Adrenal gland (tissue), 12 donors: Measurements from ENCODE around the gene CST7. TPM values are rescaled to one million over a fixed set of nuclear protein-coding genes. Genes with fewer than 3 reads are reported as not detected.
"Not testable (repeated sequence)": the region's sequence is repeated elsewhere in the genome, so short reads cannot be mapped to it uniquely, and the experiment has no call there.

Source experiments
- DNase-seq, 7 donors: peaks; one replicate each; pipeline ENCODE4 v3.0.0-alpha.2; 2019 to 2020
- H3K27ac ChIP-seq, 5 donors: fragments of 200-600 bp; sonication (generic) in 4 of 5; 1 replicate in 3 of 5; 2 replicates in 2 of 5; pipeline versions ENCODE4 v1.5.1 to v1.8.0; 2016 to 2020; ENCODE audit warnings: mild to moderate bottlenecking in 1 of 5
- H3K27me3 ChIP-seq: fragments of 200-600 bp; 2 replicates; pipeline ENCODE4 v1.8.0; 2021
- H3K36me3 ChIP-seq, 2 donors: fragments of 200-600 bp; replicated peaks in 1 of 2; 1 replicate in 1 of 2; 2 replicates in 1 of 2; pipeline versions ENCODE4 v1.5.1 to v1.8.0; 2018 to 2022
- H3K4me1 ChIP-seq, 2 donors: fragments of 200-600 bp; replicated peaks in 1 of 2; 1 replicate in 1 of 2; 2 replicates in 1 of 2; pipeline versions ENCODE4 v1.5.1 to v1.8.0; 2018 to 2021
- H3K4me3 ChIP-seq, 4 donors: fragments of 200-600 bp; sonication (generic) in 3 of 4; one replicate each; pipeline ENCODE4 v1.5.1; 2016 to 2018
- H3K9me3 ChIP-seq, 3 donors: fragments of 200-600 bp; sonication (generic) in 1 of 3; replicated peaks in 1 of 3; 1 replicate in 2 of 3; 2 replicates in 1 of 3; pipeline versions ENCODE4 v1.5.1 to v1.8.0; 2016 to 2021
- CTCF ChIP-seq, 6 experiments: fragments of 450-650 bp in 4 of 6; fragments of 200-600 bp in 2 of 6; sonication (generic) in 1 of 6; IDR thresholded peaks; 1 replicate in 5 of 6; 2 replicates in 1 of 6; pipeline versions ENCODE4 v1.5.1 to v1.8.0; 2016 to 2021; ENCODE audit warnings: antibody characterized with exemption in 6 of 6, mild to moderate bottlenecking in 2 of 6, moderate library complexity in 1 of 6
- POLR2A ChIP-seq, 2 donors: fragments of 450-650 bp; IDR thresholded peaks; one replicate each; pipeline ENCODE4 v1.6.1; 2017; ENCODE audit warnings: antibody characterized with exemption in 2 of 2, mild to moderate bottlenecking in 2 of 2, moderate library complexity in 1 of 2
- WGBS, 4 donors: extraction: QIAGEN DNeasy Blood & Tissue Kit in 2 of 4; methylation state at CpG; one replicate each; pipeline versions ENCODE4 v1.1.5 to v1.1.7; 2013 to 2017; 5-methylcytosine and 5-hydroxymethylcytosine counted together
- intact Hi-C, 2 donors: fragments of 100-400 bp; cut with DNase I; formaldehyde crosslinking; loops; one replicate each; pipeline versions ENCODE4 v1.14.1 to v1.15.0; 2022 to 2023
- polyA plus RNA-seq, 3 donors: library from polyadenylated mRNA; stranded (reverse); fragments of 200-250 nt in 2 of 3; fragments of 350-450 nt in 1 of 3; fragmentation: Illumina TruSeq in 1 of 3; extraction: RNeasy Lipid Tissue Mini Kit (QIAGEN cat#74804) in 1 of 3; gene quantifications; one replicate each; pipeline ENCODE4 v1.2.3, GENCODE V29; 2013 to 2014
- total RNA-seq, 9 donors: library from RNA; depleted of rRNA in 4 of 9; stranded (reverse); fragments of >200 nt in 4 of 9; fragments of 120-200 nt in 1 of 9; fragmentation: NEBNext Ultra II Directional in 1 of 9; extraction: Animal tissue kit (Norgen Biotek cat#: 25700) in 1 of 9; gene quantifications; one replicate each; pipeline versions ENCODE4 v1.1.0 to v1.2.4, GENCODE V29; 2013 to 2023
- donor health status: healthy with polysubstance abuse.
- donor health status: Bipolar disorder and iron deficiency.
- donor health status: DM: yes; HTN: yes; CAD: no.
- donor health status: DM: no; HTN: no; CAD: no.
- donor health status: DM: no; HTN: no; CAD: no.
- donor health status: DM: yes; HTN: yes; CAD: no.

The CST7 gene
- total and polyA plus RNA-seq, 12 donors, result 0.17 to 4.1 (median 0.93) TPM

DNA sequence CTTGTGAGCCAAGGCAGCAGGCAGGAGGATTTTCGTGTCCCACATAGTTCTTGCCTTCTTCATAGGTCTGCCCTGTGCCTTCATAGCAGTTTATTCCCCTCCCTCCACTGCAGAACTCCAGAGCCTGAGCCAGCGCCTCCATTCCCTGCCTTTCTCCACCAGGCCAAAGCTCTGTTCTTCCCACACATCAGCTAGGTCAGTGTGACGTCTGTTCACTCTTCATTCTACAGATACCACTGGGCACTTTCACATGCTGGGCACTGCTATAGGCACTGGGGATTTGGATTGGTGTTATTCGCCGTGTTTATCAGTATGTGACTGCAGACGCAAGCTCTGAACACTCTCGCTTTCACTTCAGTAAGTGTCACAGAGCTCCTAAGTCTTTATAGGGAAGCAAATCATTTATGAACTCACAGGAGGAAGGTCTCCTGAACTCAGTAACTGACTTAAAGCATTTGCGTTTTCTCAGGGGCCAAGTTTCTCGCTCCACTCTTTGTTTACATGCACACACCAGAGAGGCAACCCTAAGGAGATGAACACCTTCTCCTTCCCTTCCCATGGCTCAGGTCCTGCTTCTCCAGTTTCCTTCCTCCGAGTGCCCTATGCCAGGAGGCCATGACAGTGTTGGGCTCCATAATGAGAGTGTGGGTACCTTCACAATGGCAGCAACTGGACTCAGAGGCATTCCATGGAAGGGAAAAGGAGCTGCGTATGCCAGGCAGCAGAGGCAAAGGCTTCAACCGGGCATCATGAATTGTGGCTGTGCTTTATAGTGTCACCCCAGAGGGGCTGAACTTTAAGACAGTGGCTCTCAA is 49.8 kb downstream of the CST7 start:
- no peak overlapping the region for H3K27ac ChIP-seq
- WGBS, 4 donors, result 71 to 81% (median 77%) methylated on average over 12 of the region's 12 CpGs

DNA sequence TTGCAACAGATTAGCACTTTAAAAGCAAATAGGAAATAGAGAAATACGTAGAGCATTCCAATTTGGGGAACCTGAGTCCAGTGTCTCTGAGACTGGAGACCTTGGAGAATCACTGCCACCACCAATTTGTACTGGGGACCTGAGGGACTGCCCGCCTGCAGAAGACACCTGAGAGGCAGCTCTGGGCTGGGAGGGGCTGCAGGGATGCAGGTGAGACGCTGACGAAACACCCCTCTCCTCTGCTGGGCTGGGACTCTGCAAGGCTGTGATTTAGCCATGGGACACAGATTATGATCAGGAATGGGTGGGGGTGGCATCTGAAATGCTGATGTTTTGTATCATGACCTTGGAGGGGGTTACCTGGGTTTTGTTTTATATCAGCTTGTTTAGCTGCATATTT is 50.5 kb downstream of the CST7 start:
- H3K27me3 ChIP-seq, result no peaks in the 10 kb centered on the region
- no peak overlapping the region for H3K27ac ChIP-seq
- WGBS, 4 donors, result 86 to 98% (median 87%) methylated on average over 4 of the region's 4 CpGs
- no peak overlapping the region for H3K4me3 ChIP-seq
- peaks cover 0 to 5% of the 10 kb centered on the region in 2 donors for H3K4me1 ChIP-seq
- DNase-seq, result peak in 3 of 7 donors; percentile 10 to 39 (median 12)
- intact Hi-C loops, result no loop called here
- no peaks in the 10 kb centered on the region for H3K9me3 ChIP-seq
- TF ChIP-seq POLR2A (IDR thresholded peaks at IDR 0.05) (no peak), CTCF (IDR thresholded peaks at IDR 0.05) (no peak)
- H3K36me3 ChIP-seq, result no peaks in the 10 kb centered on the region

More for the DNA sequence above, 49.8 kb downstream of the CST7 start:
- Histone ChIP-seq H3K4me3 (no peak overlapping the region), H3K27me3 (no peaks in the 10 kb centered on the region), H3K4me1 (peaks cover 0 to 8% of the 10 kb centered on the region in 2 donors), H3K9me3 (no peaks in the 10 kb centered on the region), H3K36me3 (no peaks in the 10 kb centered on the region)
- no peak for TF ChIP-seq POLR2A (IDR thresholded peaks at IDR 0.05)
- no peak for TF ChIP-seq CTCF (IDR thresholded peaks at IDR 0.05)
- intact Hi-C loops, result no loop called here
- peak in 3 of 7 donors; percentile 5 to 36 (median 13) for DNase-seq

GRCh38 chr20:25000268-25000801 is 51.3 kb downstream of the CST7 start:
- Histone ChIP-seq H3K4me1 (peaks cover 0 to 5% of the 10 kb centered on the region in 2 donors), H3K4me3 (no peak overlapping the region), H3K9me3 (no peaks in the 10 kb centered on the region), H3K36me3 (no peaks in the 10 kb centered on the region), H3K27ac (peak overlapping the region in 1 of 5 donors; percentile 52), H3K27me3 (no peaks in the 10 kb centered on the region)
- TF ChIP-seq CTCF (IDR thresholded peaks at IDR 0.05) (peak in 1 of 6 experiments; percentile 40), POLR2A (IDR thresholded peaks at IDR 0.05) (no peak)
- intact Hi-C loops, result no loop called here
- WGBS, 4 donors, result 35 to 44% (median 42%) methylated on average over 4 of the region's 4 CpGs
- peak in 6 of 7 donors; percentile 70 to 82 (median 74) for DNase-seq

DNA sequence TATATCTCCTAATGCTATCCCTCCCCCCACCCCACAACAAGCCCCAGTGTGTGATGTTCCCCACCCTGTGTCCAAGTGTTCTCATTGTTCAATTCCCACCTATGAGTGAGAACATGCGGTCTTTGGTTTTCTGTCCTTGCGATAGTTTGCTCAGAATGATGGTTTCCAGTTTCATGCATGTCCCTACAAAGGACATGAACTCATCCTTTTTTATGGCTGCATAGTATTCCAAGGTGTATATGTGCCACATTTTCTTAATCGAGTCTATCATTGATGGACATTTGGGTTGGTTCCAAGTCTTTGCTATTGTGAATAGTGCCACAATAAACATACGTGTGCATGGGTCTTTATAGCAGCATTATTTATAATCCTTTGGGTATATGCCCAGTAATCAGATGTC is 52.3 kb downstream of the CST7 start:
- H3K27ac ChIP-seq, intact Hi-C loops, H3K36me3 ChIP-seq, H3K4me1 ChIP-seq, H3K4me3 ChIP-seq, H3K9me3 ChIP-seq, H3K27me3 ChIP-seq, DNase-seq: not testable (repeated sequence)
- 93 to 94% (median 94%) methylated on average over 4 of the region's 4 CpGs for WGBS, 4 donors
